Liver (tissue), 9 donors: ENCODE results near the gene ARVCF. TPM values are rescaled to one million over a fixed set of nuclear protein-coding genes. Genes with fewer than 3 reads are reported as not detected.

Experiments used
- DNase-seq: peaks from one replicate; pipeline ENCODE4 v3.0.0-alpha.2; 2017; ENCODE audit warnings: low spot score
- H3K27ac ChIP-seq, 2 donors: one replicate each; pipeline ENCODE4 v1.7.0; 2013; ENCODE audit warnings: inconsistent platforms in 2 of 2, low read length in 2 of 2, control low read depth in 1 of 2, low read depth in 1 of 2, mild to moderate bottlenecking in 1 of 2
- H3K27me3 ChIP-seq, 4 donors: one replicate each; pipeline versions ENCODE4 v1.6.1 to v1.7.0; 2013; ENCODE audit warnings: low read length in 3 of 4, inconsistent platforms in 1 of 4, mild to moderate bottlenecking in 1 of 4, moderate library complexity in 1 of 4; ENCODE audit not compliant: control insufficient read depth in 4 of 4, insufficient read depth in 4 of 4
- H3K36me3 ChIP-seq, 4 donors: one replicate each; pipeline versions ENCODE4 v1.6.1 to v1.7.0; 2013; ENCODE audit warnings: low read length in 3 of 4, mild to moderate bottlenecking in 3 of 4, low read depth in 1 of 4, moderate library complexity in 1 of 4; ENCODE audit not compliant: control insufficient read depth in 4 of 4, insufficient read depth in 3 of 4
- H3K4me1 ChIP-seq, 4 donors: one replicate each; pipeline versions ENCODE4 v1.6.1 to v1.7.0; 2013; ENCODE audit warnings: low read length in 3 of 4, mild to moderate bottlenecking in 3 of 4, moderate library complexity in 1 of 4; ENCODE audit not compliant: control insufficient read depth in 4 of 4, insufficient read depth in 4 of 4
- H3K4me3 ChIP-seq, 3 donors: one replicate each; pipeline versions ENCODE4 v1.6.1 to v1.7.0; 2013; ENCODE audit warnings: low read length in 3 of 3, control low read depth in 1 of 3, low read depth in 1 of 3, mild to moderate bottlenecking in 1 of 3
- H3K9ac ChIP-seq, 2 donors: one replicate each; pipeline ENCODE4 v1.7.0; 2013; ENCODE audit warnings: low read length in 2 of 2, mild to moderate bottlenecking in 2 of 2, moderate library complexity in 2 of 2, control low read depth in 1 of 2, low read depth in 1 of 2
- H3K9me3 ChIP-seq, 4 donors: one replicate each; pipeline versions ENCODE4 v1.6.1 to v1.7.0; 2013; ENCODE audit warnings: low read length in 3 of 4; ENCODE audit not compliant: control insufficient read depth in 4 of 4
- ATF3 ChIP-seq: IDR thresholded peaks from 2 replicates; pipeline ENCODE4 v1.6.1; 2016; ENCODE audit warnings: antibody characterized with exemption
- CTCF ChIP-seq: fragments of 150-350 bp; IDR thresholded peaks from 2 replicates; pipeline ENCODE4 v1.5.1; 2017; ENCODE audit warnings: improper control_type of control experiment, low read depth, low read length; ENCODE audit not compliant: missing input control
- FOXA1 ChIP-seq: IDR thresholded peaks from 2 replicates; pipeline ENCODE4 v1.6.1; 2016; ENCODE audit warnings: antibody characterized with exemption
- FOXA2 ChIP-seq: IDR thresholded peaks from 2 replicates; pipeline ENCODE4 v1.6.1; 2016; ENCODE audit warnings: antibody characterized with exemption
- HNF4G ChIP-seq: IDR thresholded peaks from 2 replicates; pipeline ENCODE4 v1.6.1; 2016; ENCODE audit warnings: antibody characterized with exemption
- NR2F2 ChIP-seq: IDR thresholded peaks from 2 replicates; pipeline ENCODE4 v1.6.1; 2016; ENCODE audit warnings: antibody characterized with exemption
- REST ChIP-seq: IDR thresholded peaks from 2 replicates; pipeline ENCODE4 v1.6.1; 2016; ENCODE audit warnings: antibody characterized with exemption, mild to moderate bottlenecking
- RXRA ChIP-seq, 2 donors: IDR thresholded peaks; 2 replicates each; pipeline ENCODE4 v1.6.1; 2017 to 2018; ENCODE audit warnings: antibody characterized with exemption in 2 of 2, mild to moderate bottlenecking in 1 of 2
- ZBTB33 ChIP-seq: IDR thresholded peaks from 2 replicates; pipeline ENCODE4 v1.6.1; 2016; ENCODE audit warnings: antibody characterized with exemption
- WGBS: extraction: QIAGEN DNeasy Blood & Tissue Kit; methylation state at CpG from one replicate; pipeline ENCODE4 v1.1.7; 2013; 5-methylcytosine and 5-hydroxymethylcytosine counted together
- polyA plus RNA-seq, 2 donors: library from polyadenylated mRNA; stranded (reverse) in 1 of 2; unstranded in 1 of 2; fragments of 200-250 nt in 1 of 2; fragments of >200 nt in 1 of 2; fragmentation: Nextera tagmentation in 1 of 2; extraction: Ambion mirVana in 1 of 2; gene quantifications; one replicate each; pipeline versions ENCODE4 v1.2.1 to v1.2.3, GENCODE V29; 2013 to 2015
- total RNA-seq, 2 donors: library from RNA; depleted of rRNA; stranded (reverse); fragments of >200 nt; gene quantifications; one replicate each; pipeline ENCODE4 v1.2.3, GENCODE V29; 2014
- donor health status: healthy.
- donor health status: healthy.
- donor health status: healthy.
- donor health status: healthy.
- donor health status: healthy.

Gene ARVCF
- total and polyA plus RNA-seq, 4 donors, result 3.8 to 48.8 (median 26.1) TPM

- Histone ChIP-seq H3K4me1 (peaks cover 2 to 44% (median 28%) of the 10 kb centered on the region in 4 donors), H3K27ac (peak overlapping the region; percentile 4 to 13), H3K36me3 (no peaks in the 10 kb centered on the region), H3K27me3 (no peaks in the 10 kb centered on the region), H3K9ac (no peak overlapping the region), H3K4me3 (no peak overlapping the region), H3K9me3 (no peaks in the 10 kb centered on the region)
- WGBS, result 97% methylated on average over 20 of the region's 20 CpGs
- no peak for DNase-seq
- TF ChIP-seq NR2F2, result no peak
- no peak for TF ChIP-seq CTCF
- no peak for TF ChIP-seq REST
Measured at GRCh38 chr22:19990609-19991394, 25.8 kb downstream of the ARVCF start.

GRCh38 chr22:19990188-19990587 lies 26.4 kb downstream of the ARVCF start:
- Histone ChIP-seq H3K4me3 (no peak overlapping the region), H3K27ac (peak overlapping the region; percentile 13 to 60), H3K9ac (no peak overlapping the region), H3K27me3 (no peaks in the 10 kb centered on the region), H3K9me3 (no peaks in the 10 kb centered on the region), H3K36me3 (no peaks in the 10 kb centered on the region), H3K4me1 (peaks cover 2 to 44% (median 28%) of the 10 kb centered on the region in 4 donors)
- TF ChIP-seq CTCF, result no peak
- no peak for TF ChIP-seq ATF3
- no peak for TF ChIP-seq ZBTB33
- no peak for TF ChIP-seq HNF4G
- TF ChIP-seq NR2F2, result no peak
- TF ChIP-seq RXRA (IDR thresholded peaks at IDR 0.05), result no peak
- TF ChIP-seq FOXA2, result no peak
- TF ChIP-seq FOXA1, result no peak
- WGBS, result 97% methylated on average over 2 of the region's 2 CpGs
- no peak for DNase-seq
